HG02571 (cell line): ENCODE results near the gene FOXO3.
"Not testable (repeated sequence)": the region's sequence is repeated elsewhere in the genome, so short reads cannot be mapped to it uniquely, and the experiment has no call there.

Experiments
- ATAC-seq: cut with Tn5 transposase; IDR thresholded peaks from one replicate; pipeline ENCODE4 v1.9.1; 2021; ENCODE audit warnings: mild to moderate bottlenecking, moderate library complexity; ENCODE audit not compliant: unreplicated experiment

Gene FOXO3

DNA sequence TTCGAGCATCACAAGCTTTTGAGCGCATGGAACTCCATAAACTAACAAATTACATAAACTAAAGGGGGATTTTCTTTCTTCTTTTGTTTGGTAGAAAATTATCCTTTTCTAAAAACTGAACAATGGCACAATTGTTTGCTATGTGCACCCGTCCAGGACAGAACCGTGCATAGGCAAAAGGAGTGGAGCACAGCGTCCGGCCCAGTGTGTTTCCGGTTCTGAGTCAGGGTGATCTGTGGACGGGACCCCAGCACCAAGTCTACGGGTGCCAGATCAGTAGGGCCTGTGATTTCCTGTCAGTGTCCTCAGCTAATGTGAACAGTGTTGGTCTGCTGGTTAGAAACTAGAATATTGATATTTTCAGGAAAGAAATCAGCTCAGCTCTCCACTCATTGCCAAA, 119.6 kb downstream of the FOXO3 start:
- ATAC-seq, result not testable (repeated sequence)

DNA sequence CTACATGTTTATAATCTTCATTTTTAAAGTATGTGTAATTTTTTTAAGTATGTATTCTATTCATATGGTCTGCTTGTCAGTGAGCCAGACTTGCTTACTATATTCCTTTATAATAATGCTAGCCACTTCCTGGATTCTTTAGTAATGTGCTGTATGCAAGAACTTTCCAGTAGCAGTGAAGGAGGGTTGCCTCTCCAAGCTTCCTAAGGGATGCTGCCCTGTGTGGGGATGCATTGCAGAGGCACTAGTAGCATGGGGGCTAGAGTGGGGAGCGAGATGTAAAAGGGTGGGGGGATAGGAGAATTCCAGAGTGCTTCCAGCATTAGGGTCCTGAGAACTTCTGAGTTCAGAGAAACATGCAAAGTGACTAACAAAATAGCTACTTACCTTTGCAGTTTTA, 121.0 kb downstream of the FOXO3 start:
- not testable (repeated sequence) for ATAC-seq

DNA sequence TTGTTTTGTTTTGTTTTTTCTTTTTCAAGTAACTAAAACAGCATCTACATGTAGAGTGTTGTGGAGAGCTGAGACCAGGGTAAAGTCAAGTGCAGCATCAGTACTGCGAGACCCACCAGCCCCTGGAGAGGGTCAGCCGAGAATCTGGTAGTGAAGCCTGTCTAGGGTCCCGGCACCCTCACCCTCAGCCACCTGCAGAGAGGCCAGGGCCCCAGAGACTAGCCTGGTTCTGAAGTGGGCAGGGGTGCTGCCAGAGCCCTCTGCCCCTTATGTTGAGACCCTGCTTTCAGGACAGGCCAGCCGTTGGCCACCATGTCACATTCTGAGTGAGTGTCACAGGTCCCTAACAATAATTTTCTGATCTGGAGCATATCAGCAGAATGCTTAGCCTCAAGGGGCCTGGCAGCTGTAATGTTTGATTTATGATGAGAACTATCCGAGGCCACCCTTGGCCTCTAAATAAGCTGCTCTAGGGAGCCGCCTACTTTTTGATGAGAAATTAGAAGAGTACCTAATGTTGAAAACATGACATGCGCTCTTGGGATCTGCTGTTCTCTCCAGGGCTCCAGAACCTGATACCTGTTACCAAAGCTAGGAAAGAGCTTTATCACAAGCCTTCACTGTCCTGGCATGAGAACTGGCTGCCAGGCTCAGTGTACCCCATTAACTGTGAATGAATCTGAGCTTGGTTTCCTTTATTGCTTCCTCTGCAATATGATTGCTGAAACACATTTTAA, 121.8 kb downstream of the FOXO3 start:
- ATAC-seq, result not testable (repeated sequence)

DNA sequence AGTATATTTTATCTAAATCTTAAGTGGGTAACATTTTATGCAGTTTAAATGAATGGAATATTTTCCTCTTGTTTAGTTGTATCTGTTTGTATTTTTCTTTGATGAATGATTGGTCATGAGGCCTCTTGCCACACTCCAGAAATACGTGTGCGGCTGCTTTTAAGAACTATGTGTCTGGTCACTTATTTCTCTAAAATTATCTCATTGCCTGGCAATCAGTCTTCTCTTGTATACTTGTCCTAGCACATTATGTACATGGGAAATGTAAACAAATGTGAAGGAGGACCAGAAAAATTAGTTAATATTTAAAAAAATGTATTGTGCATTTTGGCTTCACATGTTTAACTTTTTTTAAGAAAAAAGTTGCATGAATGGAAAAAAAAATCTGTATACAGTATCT, 123.3 kb downstream of the FOXO3 start:
- ATAC-seq, result not testable (repeated sequence)

DNA sequence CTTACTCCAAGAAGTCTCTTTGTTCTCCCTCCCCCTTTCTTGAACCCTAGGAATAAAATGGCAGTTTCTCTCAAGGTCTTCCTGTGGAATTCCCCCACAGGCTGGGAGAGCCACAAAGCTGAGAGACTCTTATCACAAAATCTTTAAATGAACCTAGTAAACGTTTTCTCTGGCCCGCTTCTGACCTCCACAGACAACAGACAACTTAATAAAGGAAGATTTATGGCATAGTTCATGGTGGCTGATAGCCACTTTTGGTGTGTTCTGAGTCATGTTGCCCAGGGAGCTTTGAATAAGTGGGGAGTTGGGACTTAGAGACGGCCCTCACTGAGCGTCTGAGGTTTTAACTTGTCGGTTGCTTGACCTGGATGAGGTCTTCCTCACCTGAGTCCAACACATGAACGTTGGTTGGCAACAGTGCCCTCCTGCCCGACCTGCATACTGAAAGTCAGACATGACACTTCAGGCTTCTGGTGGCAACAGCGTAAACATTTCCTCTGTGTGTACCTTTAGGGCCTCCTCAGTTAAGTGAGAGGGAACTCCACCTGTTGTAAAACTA, 124.1 kb downstream of the FOXO3 start:
- ATAC-seq, result no peak

DNA sequence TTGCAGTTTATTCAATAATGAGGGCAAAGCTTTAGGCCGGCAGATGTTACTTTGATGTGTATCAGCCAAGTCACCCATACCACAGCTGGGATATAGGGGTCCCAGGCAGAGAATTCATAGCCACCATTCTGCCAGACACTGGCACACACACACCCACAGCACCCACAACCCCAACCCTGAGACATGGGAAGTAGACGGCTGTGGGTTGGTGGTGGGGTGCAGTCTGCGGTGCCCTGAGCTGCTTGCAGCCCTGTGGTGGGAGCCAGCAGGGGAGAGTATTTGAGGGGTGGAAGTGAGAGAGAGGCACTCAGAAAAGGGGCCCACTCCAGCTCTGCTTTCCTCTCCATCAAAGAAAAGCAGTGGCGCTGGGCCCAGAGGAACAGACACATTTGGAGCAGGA, 125.3 kb downstream of the FOXO3 start:
- no peak for ATAC-seq

DNA sequence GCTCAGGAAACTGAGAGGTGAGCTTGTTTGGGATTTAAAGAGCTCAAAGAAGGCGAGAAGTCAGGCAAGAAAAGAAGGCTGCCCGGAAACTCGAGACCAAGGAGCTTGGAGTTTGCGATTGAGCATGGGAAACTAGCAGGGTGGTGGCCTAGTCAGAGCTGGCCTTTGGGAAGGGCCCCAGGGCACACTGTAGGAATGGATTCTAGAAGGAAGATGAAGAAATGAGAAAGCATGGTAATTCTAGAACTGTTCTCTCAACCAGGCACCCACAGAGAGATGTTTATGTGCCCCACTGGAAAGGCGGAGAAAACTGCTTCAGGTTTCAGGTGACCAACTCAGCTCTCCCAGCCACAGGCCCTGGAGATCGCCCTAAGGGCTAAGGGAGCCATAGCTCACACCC, 126.2 kb downstream of the FOXO3 start:
- ATAC-seq, result no peak

DNA sequence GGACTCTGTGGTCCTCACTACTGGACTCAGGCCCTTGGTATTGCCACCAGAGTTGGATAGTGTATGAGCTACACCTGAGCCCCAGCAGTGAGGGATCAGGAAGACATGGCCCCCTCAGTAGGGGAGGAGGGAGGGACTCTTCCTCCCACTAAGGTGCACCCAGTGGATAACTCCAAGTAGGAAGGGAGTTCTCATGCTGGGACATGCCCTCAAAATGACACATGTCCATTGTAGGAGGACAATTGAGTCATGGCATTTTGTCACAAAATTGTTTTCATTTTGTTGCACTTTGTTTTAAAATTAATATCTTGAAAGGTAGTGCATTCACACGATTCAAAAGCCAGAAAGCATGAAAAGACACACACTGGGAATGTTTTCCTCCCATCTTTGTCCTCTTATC, 127.2 kb downstream of the FOXO3 start:
- no peak for ATAC-seq

DNA sequence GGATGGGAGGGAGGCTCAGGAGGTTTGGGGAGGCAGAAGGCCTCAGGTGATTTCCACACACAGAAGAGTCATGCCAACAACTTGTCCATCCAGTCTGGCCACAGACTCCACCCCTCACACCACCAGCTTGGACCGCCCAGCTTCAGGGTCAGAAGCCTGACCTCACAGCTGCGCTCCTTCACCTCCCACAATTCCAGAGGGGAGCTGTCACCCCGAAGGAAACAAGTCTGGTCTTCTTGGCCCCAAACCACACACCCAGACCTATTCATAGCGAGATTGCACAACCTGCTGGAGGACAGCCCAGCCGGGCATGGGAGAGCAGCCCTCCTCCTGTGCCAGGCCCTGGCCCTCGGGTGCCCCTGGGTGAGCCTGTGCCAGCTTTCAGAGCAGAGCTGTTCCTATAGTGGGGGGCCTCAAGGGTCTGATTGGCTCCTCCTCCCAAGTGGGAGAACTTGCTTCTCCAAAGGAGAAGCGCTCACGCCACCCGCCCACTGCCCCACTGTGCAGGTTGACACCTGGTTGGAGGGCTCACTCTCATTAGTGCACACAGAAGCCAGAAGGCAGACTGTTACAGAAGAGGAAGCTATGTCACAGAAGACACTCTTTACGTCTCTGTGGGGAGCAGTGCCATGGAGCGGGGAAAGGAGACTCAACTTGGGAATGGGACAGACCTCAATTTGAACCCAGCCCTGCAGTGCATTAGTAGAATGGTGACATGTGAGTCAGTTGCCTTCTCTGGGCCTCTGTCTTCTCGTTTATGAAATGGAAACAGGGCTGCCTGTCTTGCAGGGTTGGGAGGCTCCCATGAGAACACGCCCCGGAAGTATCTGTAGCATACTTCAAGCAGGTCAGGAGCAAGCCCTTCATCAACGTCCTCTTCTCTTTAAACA, 128.8 kb downstream of the FOXO3 start:
- ATAC-seq, result no peak

DNA sequence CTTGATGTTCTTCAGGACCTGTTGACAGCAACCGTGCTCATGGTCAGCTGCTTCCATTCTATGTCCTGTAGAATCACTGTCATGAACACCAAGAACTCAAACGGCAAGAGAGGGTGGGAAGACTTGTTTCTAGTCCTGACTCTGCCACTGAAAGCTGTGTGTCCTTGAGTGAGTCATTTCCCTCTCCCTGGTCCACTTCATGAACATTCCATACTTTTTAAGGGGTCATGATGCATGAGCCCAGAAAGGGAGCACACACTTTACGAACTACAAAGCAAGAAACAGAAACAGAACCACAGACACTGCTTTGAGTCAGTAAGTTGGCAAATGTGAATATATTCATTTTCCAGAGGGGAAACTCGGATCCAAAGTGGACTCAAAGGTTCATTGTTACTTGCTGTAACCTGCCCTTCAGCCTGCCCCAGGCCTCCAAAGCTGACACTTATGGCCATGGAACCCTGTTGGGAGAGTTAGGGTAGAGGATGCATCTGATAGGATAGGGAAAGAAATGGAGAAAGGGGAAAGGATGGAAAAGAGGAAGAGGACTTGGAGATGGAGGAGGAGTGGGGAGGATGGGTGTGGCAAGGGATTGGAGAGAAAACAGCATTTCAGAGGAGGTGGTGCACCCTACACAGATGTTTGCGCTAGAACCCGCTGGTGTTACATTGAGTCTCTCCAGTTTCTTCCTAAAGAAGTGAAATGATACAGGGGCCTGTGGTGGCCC, 129.8 kb downstream of the FOXO3 start:
- ATAC-seq, result no peak

DNA sequence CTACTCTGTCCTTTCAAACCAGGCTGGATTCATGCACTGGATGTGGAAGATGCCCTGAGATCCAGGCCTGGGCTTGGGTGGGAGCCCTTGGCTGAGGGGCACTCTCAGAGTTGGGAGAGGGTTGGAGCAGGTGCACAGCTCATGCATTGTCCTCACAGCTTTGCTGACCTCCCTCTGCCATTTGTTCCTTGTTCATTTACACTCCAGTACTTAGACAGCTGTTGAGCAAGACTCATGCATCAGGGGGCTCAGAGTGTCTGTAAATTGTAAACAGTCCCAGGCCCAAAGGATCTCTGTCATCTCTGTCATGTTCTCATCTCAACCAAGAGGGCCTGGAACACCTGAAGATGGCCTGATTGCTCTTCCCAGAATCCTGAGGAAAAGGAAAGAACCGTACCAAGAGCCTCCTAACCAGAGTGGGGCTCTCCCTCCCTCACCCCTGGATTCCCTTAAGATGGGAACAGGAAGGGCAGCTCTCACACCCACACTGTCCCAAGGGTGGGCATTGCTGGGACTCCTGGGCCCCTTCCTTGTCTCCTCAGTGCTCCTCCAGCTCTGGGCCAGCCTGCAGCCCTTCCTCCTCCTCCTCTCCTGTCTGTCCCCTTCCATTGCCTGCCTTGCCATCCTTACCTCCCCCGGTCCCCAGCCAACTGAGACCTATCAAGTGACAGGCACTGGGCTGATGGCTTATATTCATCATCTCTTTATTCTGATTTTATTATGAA, 132.9 kb downstream of the FOXO3 start:
- no peak for ATAC-seq

DNA sequence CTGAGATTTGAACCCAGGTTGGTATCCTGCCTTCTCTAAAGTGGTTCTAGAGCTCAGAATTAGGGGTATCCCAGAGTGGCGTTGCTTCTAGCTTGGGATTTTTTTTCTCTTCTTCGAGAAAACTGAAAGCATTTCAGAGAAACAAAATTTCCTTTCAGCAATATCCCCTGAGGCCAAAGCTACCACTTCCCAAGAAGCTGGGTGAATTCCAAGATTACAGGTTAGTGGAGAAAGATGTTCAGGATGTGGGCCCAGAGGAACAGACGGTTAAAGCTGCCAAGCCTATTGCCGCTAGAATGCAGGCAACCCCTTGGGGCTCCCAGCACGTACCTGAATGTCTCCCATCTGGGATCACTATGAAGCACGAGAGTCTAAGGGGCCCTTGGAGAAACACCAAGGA, 134.1 kb downstream of the FOXO3 start:
- ATAC-seq, result no peak

DNA sequence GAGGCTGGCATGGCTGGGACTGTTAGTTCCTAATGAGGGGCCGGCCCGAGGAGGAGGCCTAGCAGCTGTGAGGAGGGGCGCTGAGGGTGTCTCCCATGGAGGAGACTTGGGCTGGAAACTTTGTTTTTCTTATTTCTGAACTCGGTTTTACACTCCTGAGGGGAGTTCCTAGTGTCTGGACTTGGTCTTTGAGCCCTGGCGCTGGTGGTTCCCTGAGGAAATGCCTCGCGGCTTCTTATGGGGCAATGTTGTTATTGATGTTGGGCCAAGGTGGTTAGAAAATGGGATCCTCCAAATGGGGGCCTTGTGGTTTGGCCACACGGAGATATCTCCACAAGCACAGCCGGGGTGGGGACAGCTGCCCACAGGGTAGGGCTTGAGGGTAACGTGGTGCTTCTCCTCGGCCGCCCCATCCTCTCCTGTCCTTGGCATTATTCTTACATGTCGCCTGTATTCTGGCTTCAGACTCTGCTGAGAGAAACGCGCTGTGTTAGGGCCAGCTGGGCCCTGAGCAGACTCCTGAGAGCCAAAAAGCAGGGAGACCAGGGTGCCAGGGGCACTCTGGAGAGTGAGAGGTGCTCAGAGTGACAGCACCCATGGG, 136.9 kb downstream of the FOXO3 start:
- no peak for ATAC-seq

DNA sequence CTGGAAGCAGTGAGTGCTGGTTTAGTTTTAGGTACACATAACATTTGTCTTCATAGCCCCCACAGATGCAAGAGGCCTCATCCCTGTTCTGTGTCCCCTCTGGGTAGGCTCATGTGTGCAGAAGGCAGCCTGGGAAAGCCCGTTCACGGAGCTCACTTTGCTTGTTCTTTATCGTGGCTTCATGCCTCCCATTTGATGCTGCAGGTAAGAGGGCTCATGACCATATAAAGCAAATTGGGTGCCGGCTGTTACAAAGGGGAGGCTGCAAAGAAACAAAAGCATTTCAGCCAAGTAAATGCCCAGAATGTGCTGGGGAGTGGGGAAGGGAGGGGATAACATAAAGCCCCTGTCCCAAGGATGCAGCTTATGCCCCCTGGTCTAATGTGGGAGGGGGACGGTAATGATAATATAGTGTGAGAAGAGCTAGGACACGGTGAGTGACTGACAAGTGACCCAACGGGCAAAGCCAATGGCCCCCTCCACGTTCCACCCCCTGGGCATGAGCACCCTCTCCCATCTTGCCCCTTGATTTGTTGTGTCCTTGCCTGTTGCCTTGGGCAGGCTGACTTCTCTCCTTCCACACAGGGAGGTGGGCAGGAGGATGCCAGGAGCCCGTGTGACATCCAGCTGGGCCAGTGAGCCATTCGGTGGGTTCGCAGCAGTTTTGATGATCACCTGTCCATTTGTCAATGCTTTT, 138.0 kb downstream of the FOXO3 start:
- no peak for ATAC-seq

DNA sequence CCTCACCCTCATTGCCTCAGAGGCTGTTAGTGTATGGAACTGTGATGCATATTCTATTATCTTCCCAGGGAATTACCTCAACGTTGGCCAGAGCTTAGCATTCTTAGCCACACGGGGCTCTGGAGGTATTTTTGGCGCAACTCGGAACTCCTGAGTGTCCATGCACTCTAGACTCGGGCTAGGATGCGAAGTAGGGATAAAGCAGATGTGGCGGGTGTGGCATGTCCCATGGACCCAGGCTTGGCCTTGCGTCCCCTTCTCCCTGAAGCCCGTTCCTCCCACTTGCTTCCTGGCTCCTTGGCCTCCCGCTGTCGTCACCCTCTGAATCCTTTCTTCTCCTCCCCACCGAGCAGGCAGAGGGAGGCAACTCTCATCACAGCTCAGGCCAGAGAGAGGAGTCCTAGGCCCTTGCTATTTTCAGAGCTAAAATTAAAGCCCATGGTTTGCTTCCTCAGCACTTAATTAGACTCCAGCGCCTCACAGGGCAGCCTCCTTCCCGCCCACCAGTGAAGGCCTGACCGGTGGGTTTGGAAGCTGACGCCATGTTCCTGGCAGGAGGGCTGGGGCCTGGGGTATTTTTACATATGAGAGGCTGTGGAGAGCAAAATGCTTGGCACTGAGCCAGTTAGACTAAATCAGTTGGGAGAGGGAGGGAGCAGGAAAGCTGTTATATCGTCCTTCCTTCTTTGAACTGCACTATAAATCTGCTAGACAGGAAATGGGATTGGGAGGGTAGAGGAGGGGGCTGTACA, 138.7 kb downstream of the FOXO3 start:
- ATAC-seq, result no peak

DNA sequence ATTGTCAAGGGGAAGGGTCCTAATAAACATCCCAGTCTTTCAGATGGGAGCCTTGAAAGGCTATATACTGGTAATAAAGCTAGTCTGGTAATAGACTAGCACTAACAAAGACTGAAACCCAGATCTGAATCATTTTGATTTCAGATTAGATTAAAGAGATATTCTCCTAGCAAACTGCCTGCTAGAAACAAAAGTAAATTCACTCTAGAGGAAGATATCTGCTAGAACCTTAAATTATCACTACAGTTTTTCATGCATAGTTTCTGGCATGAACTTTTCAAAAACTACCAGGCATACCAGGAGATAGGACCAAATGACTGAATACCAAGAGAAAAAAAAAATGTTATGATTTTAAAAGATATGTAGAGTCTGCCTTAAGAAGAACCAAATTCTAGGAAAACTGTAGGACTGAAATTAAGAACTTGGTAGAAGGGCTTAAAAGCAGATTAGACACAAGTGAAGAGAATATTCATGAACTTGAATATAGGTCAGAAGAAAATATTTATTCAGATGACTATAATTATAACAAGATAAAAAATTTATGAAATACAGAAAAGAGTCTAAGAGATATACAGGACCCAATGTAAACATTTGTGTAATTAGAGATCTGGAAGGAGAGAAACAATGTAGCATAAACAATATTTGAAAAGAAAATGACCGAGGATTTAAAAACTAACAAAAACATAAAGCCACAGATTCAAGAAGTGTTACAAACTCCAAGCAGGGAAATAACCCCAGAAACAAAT, 141.6 kb downstream of the FOXO3 start:
- no peak for ATAC-seq

DNA sequence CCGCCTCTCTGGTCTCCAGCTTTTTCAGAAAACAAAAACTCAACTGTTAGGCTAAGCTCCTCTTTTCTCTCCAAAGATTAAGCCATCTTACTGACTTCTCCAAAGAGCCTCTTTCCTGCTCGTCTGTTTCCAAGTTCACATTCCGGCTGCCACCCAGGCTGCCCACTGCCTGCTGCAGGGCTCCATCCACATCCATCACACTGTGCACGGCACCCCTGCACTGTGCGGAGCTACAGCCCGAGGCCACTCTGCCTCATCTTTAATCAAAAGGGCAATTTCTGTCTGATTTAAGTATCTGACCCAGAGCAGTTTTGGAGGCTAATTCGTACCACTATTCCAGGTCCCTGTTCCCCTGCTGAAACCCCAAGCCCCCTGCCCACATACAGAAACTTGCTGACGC, 145.9 kb downstream of the FOXO3 start:
- no peak for ATAC-seq

DNA sequence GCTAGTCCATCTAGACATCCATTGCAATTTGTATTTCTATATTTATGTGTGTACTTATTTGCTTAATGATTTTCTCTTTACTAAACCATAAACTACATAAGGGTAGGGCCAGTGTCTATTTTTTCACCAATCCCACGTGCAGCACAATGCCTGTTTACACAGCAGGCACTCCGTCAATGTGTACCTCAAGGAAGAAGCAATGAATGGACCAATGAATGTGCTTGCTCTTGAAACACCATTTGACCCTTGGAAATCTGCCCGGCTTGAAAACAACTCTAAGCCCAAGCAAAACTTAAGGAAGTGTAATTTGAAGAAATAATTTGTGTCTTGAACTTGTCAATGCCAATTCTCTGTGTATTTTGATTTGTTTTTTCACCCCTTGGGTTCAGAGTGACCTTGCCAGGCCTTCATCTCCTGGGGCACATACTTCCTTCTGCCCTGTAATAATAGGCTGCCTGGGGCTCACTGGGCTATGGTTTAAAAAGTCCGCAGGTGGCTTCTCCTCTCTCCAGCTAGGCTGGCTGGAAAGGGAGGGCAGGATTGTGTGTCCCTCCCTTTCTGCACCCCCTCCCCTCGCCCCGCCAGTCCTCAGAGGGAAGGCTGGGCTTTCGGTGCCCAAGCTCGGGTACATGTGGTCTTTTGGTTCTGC, 146.7 kb downstream of the FOXO3 start:
- no peak for ATAC-seq
